Stimulated activated CD4-positive, alpha-beta T cell treated with anti-CD3 and anti-CD28 coated beads, Interleukin-12 subunit alpha, Interleukin-12 subunit beta, amount 100 ng/mL, for 4 hours (primary cell): Measurements from ENCODE around the gene TPR.

Experiments used
- DNase-seq: peaks from one replicate; pipeline ENCODE4 v3.0.0-alpha.2; 2020

Gene TPR

GRCh38 chr1:186286615-186287315 lies 88.3 kb downstream of the TPR start:
- no peak for DNase-seq

GRCh38 chr1:186283374-186283773 lies 91.7 kb downstream of the TPR start:
- no peak for DNase-seq

DNA sequence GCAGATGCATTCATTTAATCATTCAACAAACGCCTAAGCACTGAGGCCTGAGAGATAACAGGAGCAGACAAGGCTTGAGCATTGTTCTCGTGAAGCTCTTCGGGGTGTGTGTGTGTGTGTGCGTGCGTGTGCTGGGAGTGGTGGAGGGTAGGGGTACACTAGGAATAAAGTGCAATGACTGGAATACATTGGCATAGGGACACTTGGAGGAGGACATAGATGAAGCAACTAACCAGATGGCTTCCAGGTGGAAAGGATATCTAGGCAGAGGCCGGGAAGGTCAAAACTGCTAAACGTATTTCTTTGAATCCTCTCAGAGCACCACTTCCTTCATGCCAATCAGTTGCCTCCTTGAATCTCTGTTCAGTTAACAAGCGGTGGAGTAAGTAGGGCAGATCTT lies 92.6 kb downstream of the TPR start:
- DNase-seq, result no peak

- no peak for DNase-seq
Measured at GRCh38 chr1:186275822-186276221, 99.2 kb downstream of the TPR start.

- DNase-seq, result no peak
Measured at GRCh38 chr1:186272486-186272885, 102.6 kb downstream of the TPR start.

- no peak for DNase-seq
Measured at GRCh38 chr1:186271032-186271431, 104.0 kb downstream of the TPR start.
